ENCODE data around the gene PLA2G2C.

GRCh38 chr1:20142001-20142710 is 44.2 kb downstream of the PLA2G2C start:
- TF ChIP-seq, protein P1, sequence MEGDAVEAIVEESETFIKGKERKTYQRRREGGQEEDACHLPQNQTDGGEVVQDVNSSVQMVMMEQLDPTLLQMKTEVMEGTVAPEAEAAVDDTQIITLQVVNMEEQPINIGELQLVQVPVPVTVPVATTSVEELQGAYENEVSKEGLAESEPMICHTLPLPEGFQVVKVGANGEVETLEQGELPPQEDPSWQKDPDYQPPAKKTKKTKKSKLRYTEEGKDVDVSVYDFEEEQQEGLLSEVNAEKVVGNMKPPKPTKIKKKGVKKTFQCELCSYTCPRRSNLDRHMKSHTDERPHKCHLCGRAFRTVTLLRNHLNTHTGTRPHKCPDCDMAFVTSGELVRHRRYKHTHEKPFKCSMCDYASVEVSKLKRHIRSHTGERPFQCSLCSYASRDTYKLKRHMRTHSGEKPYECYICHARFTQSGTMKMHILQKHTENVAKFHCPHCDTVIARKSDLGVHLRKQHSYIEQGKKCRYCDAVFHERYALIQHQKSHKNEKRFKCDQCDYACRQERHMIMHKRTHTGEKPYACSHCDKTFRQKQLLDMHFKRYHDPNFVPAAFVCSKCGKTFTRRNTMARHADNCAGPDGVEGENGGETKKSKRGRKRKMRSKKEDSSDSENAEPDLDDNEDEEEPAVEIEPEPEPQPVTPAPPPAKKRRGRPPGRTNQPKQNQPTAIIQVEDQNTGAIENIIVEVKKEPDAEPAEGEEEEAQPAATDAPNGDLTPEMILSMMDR (conservative IDR thresholded peaks at IDR 0.05): no peak
- TF ChIP-seq ZFX (IDR thresholded peaks at IDR 0.05): no peak
